Loucy (cell line): ENCODE measurements around the gene IFNG-AS1.

Experiments used
- H2AFZ ChIP-seq: fragments of 200-600 bp; sonication (generic); 2 replicates; pipeline ENCODE4 v1.6.0; 2016; ENCODE audit warnings: antibody characterized with exemption, mild to moderate bottlenecking, low read length, moderate library complexity
- H3F3A ChIP-seq: fragments of 200-600 bp; 2 replicates; pipeline ENCODE4 v1.6.0; 2016; ENCODE audit warnings: antibody characterized with exemption, low read depth, mild to moderate bottlenecking
- H3K27me3 ChIP-seq: fragments of 200-600 bp; sonication (generic); 2 replicates; pipeline ENCODE4 v1.6.1; 2014; ENCODE audit warnings: low read length, mild to moderate bottlenecking; ENCODE audit not compliant: insufficient read depth, poor library complexity, severe bottlenecking
- H3K36me3 ChIP-seq: fragments of 200-600 bp; sonication (generic); 2 replicates; pipeline ENCODE4 v1.6.1; 2016; ENCODE audit warnings: low read length; ENCODE audit not compliant: insufficient read depth
- H3K4me1 ChIP-seq: fragments of 200-600 bp; sonication (generic); 2 replicates; pipeline ENCODE4 v1.5.1; 2014; ENCODE audit warnings: low read length, mild to moderate bottlenecking; ENCODE audit not compliant: insufficient read depth, poor library complexity, severe bottlenecking
- H3K4me2 ChIP-seq: fragments of 200-600 bp; sonication (generic); 2 replicates; pipeline ENCODE4 v1.6.0; 2014; ENCODE audit warnings: antibody characterized with exemption, low read length, low read depth, mild to moderate bottlenecking; ENCODE audit not compliant: poor library complexity, severe bottlenecking
- H3K4me3 ChIP-seq: fragments of 200-600 bp; sonication (generic); 2 replicates; pipeline ENCODE4 v1.5.1; 2014; ENCODE audit warnings: low read length, mild to moderate bottlenecking, mixed read lengths; ENCODE audit not compliant: poor library complexity, severe bottlenecking
- H3K79me2 ChIP-seq: fragments of 200-600 bp; sonication (generic); 2 replicates; pipeline ENCODE4 v1.6.1; 2014; ENCODE audit warnings: low read length; ENCODE audit not compliant: insufficient read depth
- H3K9ac ChIP-seq: fragments of 200-600 bp; sonication (generic); 2 replicates; pipeline ENCODE4 v1.6.0; 2014; ENCODE audit warnings: mild to moderate bottlenecking, low read depth, low read length, moderate library complexity; ENCODE audit not compliant: poor library complexity, severe bottlenecking
- H3K9me2 ChIP-seq: fragments of 200-600 bp; sonication (generic); replicated peaks from 2 replicates; pipeline ENCODE4 v1.6.1; 2016; ENCODE audit warnings: low read depth, low read length, mixed read lengths
- H3K9me3 ChIP-seq: fragments of 200-600 bp; sonication (generic); 2 replicates; pipeline ENCODE4 v1.6.1; 2014; ENCODE audit warnings: mild to moderate bottlenecking, antibody characterized with exemption, low read length, low read depth; ENCODE audit not compliant: insufficient read depth
- H4K20me1 ChIP-seq: fragments of 200-600 bp; sonication (generic); 2 replicates; pipeline ENCODE4 v1.6.0; 2014; ENCODE audit warnings: antibody characterized with exemption, low read length, mild to moderate bottlenecking; ENCODE audit not compliant: insufficient read depth, poor library complexity, severe bottlenecking
- CTCF ChIP-seq: fragments of 200-600 bp; sonication (generic); conservative IDR thresholded peaks from 2 replicates; pipeline ENCODE4 v1.5.1; 2014; ENCODE audit warnings: mild to moderate bottlenecking, antibody characterized with exemption, low read length
- EZH2phosphoT487 ChIP-seq: fragments of 200-600 bp; IDR thresholded peaks from 2 replicates; pipeline ENCODE4 v1.6.1; 2018; ENCODE audit warnings: antibody characterized with exemption, mild to moderate bottlenecking, moderate library complexity, borderline replicate concordance

IFNG-AS1 gene

DNA sequence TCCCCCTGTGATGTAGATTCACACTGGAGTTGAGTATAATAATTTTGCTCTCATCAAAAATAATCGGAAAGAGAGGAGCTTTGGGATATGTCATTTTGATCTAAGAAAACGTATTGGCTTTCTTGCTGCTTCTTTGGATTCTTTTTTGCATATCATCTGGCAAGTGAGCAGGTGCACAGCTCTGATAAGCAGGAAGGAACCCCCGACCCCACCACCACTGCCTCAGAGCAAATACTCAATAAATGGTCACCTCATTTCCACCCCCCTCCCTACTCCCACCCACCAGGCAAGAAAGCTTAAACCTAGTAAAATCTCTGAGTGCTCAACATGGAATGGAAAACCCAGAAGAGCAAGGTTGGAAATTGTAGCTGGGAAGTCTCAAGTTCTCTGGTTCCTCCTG is 49.4 kb downstream of the IFNG-AS1 start:
- no peaks in the 10 kb centered on the region for H3K9me3 ChIP-seq
- no peaks in the 10 kb centered on the region for H3K79me2 ChIP-seq
- H3K4me2 ChIP-seq, result peak overlapping the region; percentile 11
- no peaks in the 10 kb centered on the region for H3K9me2 ChIP-seq
- no peaks in the 10 kb centered on the region for H3K36me3 ChIP-seq
- H3F3A ChIP-seq, result no peaks in the 10 kb centered on the region
- H3K27me3 ChIP-seq, result no peaks in the 10 kb centered on the region
- H2AFZ ChIP-seq, result no peak overlapping the region
- TF ChIP-seq CTCF, result no peak
- no peak for TF ChIP-seq EZH2phosphoT487
- no peak overlapping the region for H3K9ac ChIP-seq
- H3K4me1 ChIP-seq, result peaks cover 40% of the 10 kb centered on the region
- no peaks in the 10 kb centered on the region for H4K20me1 ChIP-seq
- no peak overlapping the region for H3K4me3 ChIP-seq

DNA sequence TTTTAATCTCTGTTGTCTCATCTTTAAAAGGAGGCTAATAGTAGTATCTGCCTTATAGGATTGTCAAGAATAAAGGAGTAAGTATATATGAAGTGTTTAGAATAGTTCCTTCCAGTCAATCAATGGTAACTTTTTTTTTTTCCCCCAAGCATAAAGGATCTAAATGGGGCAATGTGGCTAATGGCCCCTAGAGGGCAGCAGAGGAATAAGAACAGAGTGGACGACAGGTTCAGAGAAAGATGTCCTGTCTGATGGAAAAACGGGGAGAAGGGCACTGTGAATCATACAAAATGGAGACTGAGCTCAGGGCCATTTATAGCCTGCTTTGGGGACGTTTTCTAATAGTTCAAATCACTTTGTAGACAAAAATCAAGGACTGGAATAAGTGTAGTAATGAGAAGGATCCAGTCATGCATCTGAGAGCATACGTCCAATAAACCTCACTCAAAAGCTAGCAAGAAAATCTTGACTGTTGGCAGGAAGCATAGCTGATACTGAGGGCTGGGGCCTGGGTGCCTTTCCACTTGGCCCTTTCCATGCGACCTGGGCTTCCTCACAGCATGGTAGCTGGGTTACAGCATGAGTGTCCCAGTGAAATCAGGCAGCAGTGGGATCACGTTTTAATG is 51.3 kb downstream of the IFNG-AS1 start:
- peaks cover 40% of the 10 kb centered on the region for H3K4me1 ChIP-seq
- no peak overlapping the region for H3K9ac ChIP-seq
- H2AFZ ChIP-seq, result peak overlapping the region; percentile 62
- no peaks in the 10 kb centered on the region for H3K36me3 ChIP-seq
- H3K9me3 ChIP-seq, result no peaks in the 10 kb centered on the region
- peak overlapping the region; percentile 33 for H3K4me2 ChIP-seq
- no peaks in the 10 kb centered on the region for H3K27me3 ChIP-seq
- H3F3A ChIP-seq, result no peaks in the 10 kb centered on the region
- H3K79me2 ChIP-seq, result no peaks in the 10 kb centered on the region
- no peak overlapping the region for H3K4me3 ChIP-seq
- no peaks in the 10 kb centered on the region for H3K9me2 ChIP-seq
- TF ChIP-seq CTCF, result peak; percentile 97
- TF ChIP-seq EZH2phosphoT487, result no peak
- H4K20me1 ChIP-seq, result no peaks in the 10 kb centered on the region

GRCh38 chr12:68042212-68042699 is 53.0 kb downstream of the IFNG-AS1 start:
- peak overlapping the region; percentile 14 for H3K9ac ChIP-seq
- H3K4me2 ChIP-seq, result no peak overlapping the region
- H3F3A ChIP-seq, result no peaks in the 10 kb centered on the region
- H3K79me2 ChIP-seq, result no peaks in the 10 kb centered on the region
- peaks cover 30% of the 10 kb centered on the region for H3K4me1 ChIP-seq
- H3K27me3 ChIP-seq, result no peaks in the 10 kb centered on the region
- H3K4me3 ChIP-seq, result no peak overlapping the region
- TF ChIP-seq CTCF, result peak; percentile 57
- TF ChIP-seq EZH2phosphoT487, result no peak
- no peak overlapping the region for H2AFZ ChIP-seq
- H3K9me2 ChIP-seq, result no peaks in the 10 kb centered on the region
- no peaks in the 10 kb centered on the region for H3K36me3 ChIP-seq
- no peaks in the 10 kb centered on the region for H3K9me3 ChIP-seq
- no peaks in the 10 kb centered on the region for H4K20me1 ChIP-seq
